ENCODE results near the gene SARS2.

The SARS2 gene

GRCh38 chr19:38867171-38867780 lies 63.3 kb downstream of the SARS2 start:
- H3K4me1 ChIP-seq (ENCODE audit: insufficient read depth, low read length) = no peaks in the 10 kb centered on the region
- no peak overlapping the region for H3K27ac ChIP-seq (ENCODE audit: low read length)
- H3K36me3 ChIP-seq (ENCODE audit: insufficient read depth, low read depth, low read length) = no peaks in the 10 kb centered on the region
- H3K4me3 ChIP-seq (ENCODE audit: low read length) = no peak overlapping the region
- H3K27me3 ChIP-seq (ENCODE audit: insufficient read depth, low read length) = peaks cover 29% of the 10 kb centered on the region
- H3K9ac ChIP-seq (ENCODE audit: low read depth, low read length) = no peak overlapping the region
- no peaks in the 10 kb centered on the region for H3K9me3 ChIP-seq (ENCODE audit: insufficient read depth, low read depth, low read length)
